ENCODE data around the gene NPAS3. TPM values are rescaled to one million over a fixed set of nuclear protein-coding genes. Genes with fewer than 3 reads are reported as not detected.

Gene NPAS3
- total RNA-seq, 1 experiment from 2014 or later, result not detected

DNA sequence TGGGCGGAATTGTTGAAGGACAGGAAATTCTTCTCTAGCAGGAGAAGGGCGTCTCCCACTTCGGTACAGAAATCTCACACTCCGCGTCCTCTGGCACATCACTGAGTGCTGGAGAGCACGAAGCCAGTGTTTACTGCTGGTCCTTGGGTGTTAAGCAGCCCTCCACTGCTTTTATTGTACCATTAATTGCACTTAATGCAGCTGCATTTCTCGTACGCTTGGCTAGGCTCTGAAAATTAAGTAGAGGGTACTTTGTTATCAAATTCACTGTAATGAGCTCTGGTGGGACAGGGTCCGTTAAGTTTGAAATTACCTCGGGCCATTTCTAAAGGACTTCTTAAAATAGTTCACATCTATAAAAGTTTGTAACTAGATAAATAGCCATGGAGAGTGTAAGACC is 411.2 kb downstream of the NPAS3 start:
- H3K9ac ChIP-seq (ENCODE audit: low read length), result no peak overlapping the region
- H3K27ac ChIP-seq (ENCODE audit: low read depth, low read length), result no peak overlapping the region
- no peaks in the 10 kb centered on the region for H3K36me3 ChIP-seq (ENCODE audit: control insufficient read depth in 1 of 2, insufficient read depth in 2 of 2, low read length in 2 of 2)
- RAD21 ChIA-PET (ENCODE audit: low non-redundant PET in 1 of 2, low total read pairs in 2 of 2, uncharacterized antibody in 2 of 2, unreplicated experiment in 2 of 2), result no interaction called here
- no peak overlapping the region for H3K4me3 ChIP-seq (replicated peaks in 1 of 2; ENCODE audit: low read depth in 1 of 2, low read length in 2 of 2)
- BruUV-seq (replicated peaks), result no TSS peak
- H3K9me3 ChIP-seq (ENCODE audit: control insufficient read depth in 1 of 2, insufficient read depth in 1 of 2, low read depth in 1 of 2, low read length in 2 of 2), result no peaks in the 10 kb centered on the region; a peak in 1 of 4 replicates
- 0 out of 2 replicates have a peak, but pooled peaks cover 8% of the 10 kb centered on the region for H3K27me3 ChIP-seq (ENCODE audit: insufficient read depth, low read length)
- CTCF ChIA-PET, result no interaction called here
- no peaks in the 10 kb centered on the region for H3K4me1 ChIP-seq (ENCODE audit: control insufficient read depth in 1 of 2, insufficient read depth in 2 of 2, low read length in 2 of 2)
- no peaks in the 10 kb centered on the region for H3K9me2 ChIP-seq (ENCODE audit: insufficient read depth)
- intact Hi-C loops (cut with micrococcal nuclease), result no loop called here
- H3K4me2 ChIP-seq (ENCODE audit: low read length), result no peak overlapping the region
- no peak for ATAC-seq
- no peaks in the 10 kb centered on the region for H3K79me2 ChIP-seq (ENCODE audit: insufficient read depth, low read length)
- no peak for DNase-seq (ENCODE audit: low read depth, low spot score)
- POLR2A ChIA-PET, result no interaction called here
- no peaks in the 10 kb centered on the region for H4K20me1 ChIP-seq (ENCODE audit: insufficient read depth)
- H2AFZ ChIP-seq (ENCODE audit: low read depth, low read length, poor library complexity, severe bottlenecking), result no peak overlapping the region
- TF ChIP-seq ZNF274 (IDR thresholded peaks at IDR 0.05; ENCODE audit: low read depth, low read length) (no peak), FOSL1 (IDR thresholded peaks at IDR 0.05; ENCODE audit: low read depth) (no peak), MAX (IDR thresholded peaks at IDR 0.05) (no peak), YY1 (IDR thresholded peaks at IDR 0.05; ENCODE audit: extremely low read depth, insufficient replicate concordance, low read depth, low read length) (no peak), EZH2 (IDR thresholded peaks at IDR 0.05) (no peak), JUND (IDR thresholded peaks at IDR 0.05) (no peak), POLR2A (IDR thresholded peaks at IDR 0.05; ENCODE audit: borderline replicate concordance, extremely low read depth, insufficient read depth, insufficient read length) (no peak), ZBTB33 (IDR thresholded peaks at IDR 0.05; ENCODE audit: extremely low read depth, insufficient replicate concordance, low read length) (no peak), SIN3A (IDR thresholded peaks at IDR 0.05; ENCODE audit: low read depth) (no peak), RAD21 (IDR thresholded peaks at IDR 0.05; ENCODE audit: low read depth) (no peak), EZH2phosphoT487 (IDR thresholded peaks at IDR 0.05; ENCODE audit: borderline replicate concordance) (no peak), SP1 (IDR thresholded peaks at IDR 0.05; ENCODE audit: low read depth) (no peak), ELF1 (IDR thresholded peaks at IDR 0.05; ENCODE audit: borderline replicate concordance, low read depth) (no peak), CBX3 (IDR thresholded peaks at IDR 0.05; ENCODE audit: low read depth) (no peak), ZFX (IDR thresholded peaks at IDR 0.05) (no peak), ATF3 (IDR thresholded peaks at IDR 0.05) (no peak), EGR1 (IDR thresholded peaks at IDR 0.05; ENCODE audit: low read depth) (no peak), POLR2AphosphoS5 (IDR thresholded peaks at IDR 0.05; ENCODE audit: low read depth, low read length) (no peak)
- TF ChIP-seq, protein P1, sequence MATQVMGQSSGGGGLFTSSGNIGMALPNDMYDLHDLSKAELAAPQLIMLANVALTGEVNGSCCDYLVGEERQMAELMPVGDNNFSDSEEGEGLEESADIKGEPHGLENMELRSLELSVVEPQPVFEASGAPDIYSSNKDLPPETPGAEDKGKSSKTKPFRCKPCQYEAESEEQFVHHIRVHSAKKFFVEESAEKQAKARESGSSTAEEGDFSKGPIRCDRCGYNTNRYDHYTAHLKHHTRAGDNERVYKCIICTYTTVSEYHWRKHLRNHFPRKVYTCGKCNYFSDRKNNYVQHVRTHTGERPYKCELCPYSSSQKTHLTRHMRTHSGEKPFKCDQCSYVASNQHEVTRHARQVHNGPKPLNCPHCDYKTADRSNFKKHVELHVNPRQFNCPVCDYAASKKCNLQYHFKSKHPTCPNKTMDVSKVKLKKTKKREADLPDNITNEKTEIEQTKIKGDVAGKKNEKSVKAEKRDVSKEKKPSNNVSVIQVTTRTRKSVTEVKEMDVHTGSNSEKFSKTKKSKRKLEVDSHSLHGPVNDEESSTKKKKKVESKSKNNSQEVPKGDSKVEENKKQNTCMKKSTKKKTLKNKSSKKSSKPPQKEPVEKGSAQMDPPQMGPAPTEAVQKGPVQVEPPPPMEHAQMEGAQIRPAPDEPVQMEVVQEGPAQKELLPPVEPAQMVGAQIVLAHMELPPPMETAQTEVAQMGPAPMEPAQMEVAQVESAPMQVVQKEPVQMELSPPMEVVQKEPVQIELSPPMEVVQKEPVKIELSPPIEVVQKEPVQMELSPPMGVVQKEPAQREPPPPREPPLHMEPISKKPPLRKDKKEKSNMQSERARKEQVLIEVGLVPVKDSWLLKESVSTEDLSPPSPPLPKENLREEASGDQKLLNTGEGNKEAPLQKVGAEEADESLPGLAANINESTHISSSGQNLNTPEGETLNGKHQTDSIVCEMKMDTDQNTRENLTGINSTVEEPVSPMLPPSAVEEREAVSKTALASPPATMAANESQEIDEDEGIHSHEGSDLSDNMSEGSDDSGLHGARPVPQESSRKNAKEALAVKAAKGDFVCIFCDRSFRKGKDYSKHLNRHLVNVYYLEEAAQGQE (IDR thresholded peaks at IDR 0.05; ENCODE audit: low read depth), result no peak
- TF ChIP-seq, protein P2, sequence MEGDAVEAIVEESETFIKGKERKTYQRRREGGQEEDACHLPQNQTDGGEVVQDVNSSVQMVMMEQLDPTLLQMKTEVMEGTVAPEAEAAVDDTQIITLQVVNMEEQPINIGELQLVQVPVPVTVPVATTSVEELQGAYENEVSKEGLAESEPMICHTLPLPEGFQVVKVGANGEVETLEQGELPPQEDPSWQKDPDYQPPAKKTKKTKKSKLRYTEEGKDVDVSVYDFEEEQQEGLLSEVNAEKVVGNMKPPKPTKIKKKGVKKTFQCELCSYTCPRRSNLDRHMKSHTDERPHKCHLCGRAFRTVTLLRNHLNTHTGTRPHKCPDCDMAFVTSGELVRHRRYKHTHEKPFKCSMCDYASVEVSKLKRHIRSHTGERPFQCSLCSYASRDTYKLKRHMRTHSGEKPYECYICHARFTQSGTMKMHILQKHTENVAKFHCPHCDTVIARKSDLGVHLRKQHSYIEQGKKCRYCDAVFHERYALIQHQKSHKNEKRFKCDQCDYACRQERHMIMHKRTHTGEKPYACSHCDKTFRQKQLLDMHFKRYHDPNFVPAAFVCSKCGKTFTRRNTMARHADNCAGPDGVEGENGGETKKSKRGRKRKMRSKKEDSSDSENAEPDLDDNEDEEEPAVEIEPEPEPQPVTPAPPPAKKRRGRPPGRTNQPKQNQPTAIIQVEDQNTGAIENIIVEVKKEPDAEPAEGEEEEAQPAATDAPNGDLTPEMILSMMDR (IDR thresholded peaks at IDR 0.05 in 2 of 3, conservative IDR thresholded peaks at IDR 0.05 in 1 of 3; ENCODE audit: borderline replicate concordance in 1 of 3, insufficient read depth in 1 of 3, low read depth in 2 of 3, low read length in 2 of 3), result no peak
